Endothelial cell of umbilical vein (primary cell): ENCODE results near the gene AMBP.

ENCODE experiments used
- EZH2 ChIP-seq: IDR thresholded peaks from 2 replicates; pipeline ENCODE4 v1.6.1; 2012; ENCODE audit warnings: borderline replicate concordance, low read depth, mild to moderate bottlenecking, moderate library complexity, low read length, inconsistent platforms; ENCODE audit not compliant: severe bottlenecking
- FOS ChIP-seq: IDR thresholded peaks from 2 replicates; pipeline ENCODE4 v1.6.1; 2011; ENCODE audit warnings: mild to moderate bottlenecking, low read length, moderate library complexity, borderline replicate concordance; ENCODE audit not compliant: insufficient read depth
- GATA2 ChIP-seq: IDR thresholded peaks from 2 replicates; pipeline ENCODE4 v1.7.0; 2011; ENCODE audit warnings: low read depth, mild to moderate bottlenecking, moderate library complexity, mixed read lengths, low read length; ENCODE audit not compliant: insufficient read length, insufficient read depth
- JUN ChIP-seq: IDR thresholded peaks from 2 replicates; pipeline ENCODE4 v1.6.1; 2011; ENCODE audit warnings: borderline replicate concordance, low read depth; ENCODE audit not compliant: insufficient read length, insufficient read depth
- POLR2A ChIP-seq: IDR thresholded peaks from 2 replicates; pipeline ENCODE4 v1.6.1; 2012; ENCODE audit warnings: low read depth, mild to moderate bottlenecking, control low read depth, low read length
- POLR2AphosphoS5 ChIP-seq: IDR thresholded peaks from 2 replicates; pipeline ENCODE4 v1.6.1; 2012; ENCODE audit warnings: low read depth, mild to moderate bottlenecking, control low read depth, low read length, moderate library complexity; ENCODE audit not compliant: insufficient read depth
- TF ChIP-seq, protein P1 (sequence below), 2 donors: IDR thresholded peaks; 1 replicate in 1 of 2; 2 replicates in 1 of 2; pipeline ENCODE4 v1.5.1; 2011; ENCODE audit warnings: low read length in 2 of 2, mild to moderate bottlenecking in 2 of 2, moderate library complexity in 2 of 2, control low read depth in 1 of 2, inconsistent platforms in 1 of 2, low read depth in 1 of 2; ENCODE audit not compliant: insufficient read depth in 1 of 2; ENCODE audit errors: extremely low read depth in 1 of 2
- TF ChIP-seq, protein P2 (sequence below): IDR thresholded peaks from 2 replicates; pipeline ENCODE4 v1.6.1; 2011; ENCODE audit not compliant: insufficient read depth, insufficient read length

DNA sequence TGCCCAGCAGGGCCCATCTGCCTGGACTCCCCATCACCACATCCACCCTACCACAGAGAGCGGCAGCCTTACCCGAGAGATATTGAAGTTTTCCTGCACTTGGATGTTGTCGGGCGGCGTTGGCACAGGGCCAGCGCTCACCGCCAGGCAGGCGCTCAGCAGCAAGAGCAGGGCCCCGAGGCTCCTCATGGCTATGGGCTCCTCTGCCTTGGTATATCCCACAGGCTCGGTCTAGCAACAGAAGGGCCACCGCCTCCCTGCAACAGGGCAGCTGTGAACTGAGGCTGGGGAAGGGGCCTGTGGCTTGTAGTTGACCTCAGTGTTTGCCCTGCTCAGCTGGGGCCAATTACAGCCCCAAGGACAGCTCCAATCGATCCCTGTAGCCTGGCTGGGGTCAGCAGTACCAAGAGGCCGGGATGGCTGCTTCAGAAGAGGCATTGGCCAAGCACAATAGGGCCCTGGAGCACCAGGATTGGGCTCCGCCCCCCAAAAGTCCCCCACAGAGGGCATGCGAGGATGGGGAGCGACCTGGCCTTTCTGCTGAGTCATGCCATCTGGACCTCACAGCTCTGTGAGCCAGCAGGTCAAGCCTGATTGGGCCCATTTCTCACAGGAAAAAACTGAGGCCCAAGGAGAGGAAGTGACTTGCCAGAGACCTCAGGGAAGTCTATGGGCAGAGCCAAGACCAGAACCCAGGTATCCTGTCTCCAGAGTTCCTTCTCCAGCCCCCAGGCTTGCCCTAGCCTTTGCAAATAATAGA is at the start of gene AMBP:
- TF ChIP-seq, protein P1, sequence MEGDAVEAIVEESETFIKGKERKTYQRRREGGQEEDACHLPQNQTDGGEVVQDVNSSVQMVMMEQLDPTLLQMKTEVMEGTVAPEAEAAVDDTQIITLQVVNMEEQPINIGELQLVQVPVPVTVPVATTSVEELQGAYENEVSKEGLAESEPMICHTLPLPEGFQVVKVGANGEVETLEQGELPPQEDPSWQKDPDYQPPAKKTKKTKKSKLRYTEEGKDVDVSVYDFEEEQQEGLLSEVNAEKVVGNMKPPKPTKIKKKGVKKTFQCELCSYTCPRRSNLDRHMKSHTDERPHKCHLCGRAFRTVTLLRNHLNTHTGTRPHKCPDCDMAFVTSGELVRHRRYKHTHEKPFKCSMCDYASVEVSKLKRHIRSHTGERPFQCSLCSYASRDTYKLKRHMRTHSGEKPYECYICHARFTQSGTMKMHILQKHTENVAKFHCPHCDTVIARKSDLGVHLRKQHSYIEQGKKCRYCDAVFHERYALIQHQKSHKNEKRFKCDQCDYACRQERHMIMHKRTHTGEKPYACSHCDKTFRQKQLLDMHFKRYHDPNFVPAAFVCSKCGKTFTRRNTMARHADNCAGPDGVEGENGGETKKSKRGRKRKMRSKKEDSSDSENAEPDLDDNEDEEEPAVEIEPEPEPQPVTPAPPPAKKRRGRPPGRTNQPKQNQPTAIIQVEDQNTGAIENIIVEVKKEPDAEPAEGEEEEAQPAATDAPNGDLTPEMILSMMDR (IDR thresholded peaks at IDR 0.05; ENCODE audit: extremely low read depth in 1 of 2, insufficient read depth in 1 of 2, low read depth in 1 of 2, low read length in 2 of 2), result no peak
- TF ChIP-seq POLR2A (no peak), POLR2AphosphoS5 (no peak), JUN (no peak), FOS (no peak), EZH2 (no peak), GATA2 (no peak)
- TF ChIP-seq, protein P2, sequence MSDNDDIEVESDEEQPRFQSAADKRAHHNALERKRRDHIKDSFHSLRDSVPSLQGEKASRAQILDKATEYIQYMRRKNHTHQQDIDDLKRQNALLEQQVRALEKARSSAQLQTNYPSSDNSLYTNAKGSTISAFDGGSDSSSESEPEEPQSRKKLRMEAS, result no peak
